ENCODE results near the gene SH3TC1.

Gene SH3TC1

DNA sequence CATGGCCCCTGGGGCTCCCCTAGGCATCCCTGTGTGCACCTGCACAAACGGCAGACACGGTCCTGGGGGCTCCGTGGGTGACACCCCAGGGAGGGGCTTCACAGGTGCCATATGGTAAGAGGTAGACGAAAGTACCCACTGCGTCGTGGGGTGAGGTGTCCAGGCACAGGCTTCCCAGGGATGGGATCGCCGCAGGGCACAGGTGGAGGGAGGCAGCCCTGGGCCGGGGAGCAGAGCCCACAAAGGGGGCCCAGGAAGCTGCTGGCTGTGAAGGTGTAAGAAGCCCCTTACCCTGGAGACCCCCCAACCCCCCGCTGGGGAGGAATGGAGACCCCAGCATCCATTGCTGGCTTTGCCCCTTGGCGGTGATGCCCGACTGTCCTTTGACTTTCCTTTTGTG lies 10.9 kb downstream of the SH3TC1 start:
- FAIRE-seq (no peak), DNase-seq (ENCODE audit: insufficient read length, low spot score) (no peak)

GRCh38 chr4:8210616-8211015 lies 11.5 kb downstream of the SH3TC1 start:
- no peak for TF ChIP-seq CTCF (IDR thresholded peaks at IDR 0.05; ENCODE audit: insufficient read depth, missing control alignments)
- FAIRE-seq, result no peak

More for the DNA sequence above, 10.9 kb downstream of the SH3TC1 start:
- no peak for TF ChIP-seq CTCF (IDR thresholded peaks at IDR 0.05; ENCODE audit: insufficient read depth, missing control alignments)

GRCh38 chr4:8211251-8211650 lies 12.2 kb downstream of the SH3TC1 start:
- DNase-seq (ENCODE audit: insufficient read length, low spot score), result no peak
- FAIRE-seq, result no peak
- TF ChIP-seq CTCF (IDR thresholded peaks at IDR 0.05; ENCODE audit: insufficient read depth, missing control alignments), result no peak

More at GRCh38 chr4:8210616-8211015, 11.5 kb downstream of the SH3TC1 start:
- no peak for DNase-seq (ENCODE audit: insufficient read length, low spot score)

DNA sequence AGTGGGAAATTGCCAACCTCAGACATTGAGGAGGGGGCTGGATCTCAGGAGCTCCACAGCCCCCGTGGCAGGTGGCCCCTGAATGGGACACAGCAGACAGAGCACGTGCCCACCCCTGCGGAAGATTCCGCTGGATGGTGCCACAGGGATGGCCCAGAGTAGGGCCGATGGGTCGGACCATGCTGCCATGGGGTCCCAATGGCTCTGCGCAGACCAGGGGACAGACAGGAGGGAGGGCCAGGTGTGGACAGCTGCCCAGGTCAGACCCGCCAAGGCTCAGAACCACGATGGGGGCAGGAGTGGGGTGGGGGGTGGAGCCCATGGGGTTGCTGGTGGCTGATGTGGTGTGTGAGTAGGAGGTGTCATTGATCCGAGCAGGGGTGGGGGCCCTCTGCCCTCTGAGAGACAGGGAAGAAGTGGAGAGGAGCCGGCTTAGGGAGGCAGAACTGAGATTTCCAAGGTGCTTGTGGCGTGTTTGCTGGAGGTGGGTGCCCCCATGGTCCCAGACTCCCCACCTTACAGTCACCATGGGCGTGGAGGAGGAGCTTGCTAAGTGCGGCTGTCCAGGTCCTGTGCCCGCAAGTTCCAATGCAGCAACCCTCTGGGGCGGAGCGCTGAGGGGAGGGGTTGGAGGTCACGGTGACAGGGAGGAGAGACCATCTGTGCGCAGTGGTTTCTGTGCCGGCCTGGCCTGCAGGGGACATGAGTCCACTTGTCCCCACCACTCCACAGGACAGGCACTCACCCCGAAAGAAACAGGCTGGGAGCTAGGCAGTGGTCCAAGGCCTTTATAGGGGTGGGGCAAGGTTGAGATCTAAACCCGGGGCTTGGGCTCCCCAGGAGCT lies 12.9 kb downstream of the SH3TC1 start:
- no peak for TF ChIP-seq CTCF (IDR thresholded peaks at IDR 0.05; ENCODE audit: insufficient read depth, missing control alignments)
- DNase-seq (ENCODE audit: insufficient read length, low spot score), result no peak
- FAIRE-seq, result no peak

- no peak for DNase-seq (ENCODE audit: insufficient read length, low spot score)
- no peak for TF ChIP-seq CTCF (IDR thresholded peaks at IDR 0.05; ENCODE audit: insufficient read depth, missing control alignments)
- no peak for FAIRE-seq
Measured at GRCh38 chr4:8212622-8213021, 13.5 kb downstream of the SH3TC1 start.

- no peak for TF ChIP-seq CTCF (IDR thresholded peaks at IDR 0.05; ENCODE audit: insufficient read depth, missing control alignments)
- FAIRE-seq, result no peak
- no peak for DNase-seq (ENCODE audit: insufficient read length, low spot score)
Measured at GRCh38 chr4:8213121-8213520, 14.0 kb downstream of the SH3TC1 start.

DNA sequence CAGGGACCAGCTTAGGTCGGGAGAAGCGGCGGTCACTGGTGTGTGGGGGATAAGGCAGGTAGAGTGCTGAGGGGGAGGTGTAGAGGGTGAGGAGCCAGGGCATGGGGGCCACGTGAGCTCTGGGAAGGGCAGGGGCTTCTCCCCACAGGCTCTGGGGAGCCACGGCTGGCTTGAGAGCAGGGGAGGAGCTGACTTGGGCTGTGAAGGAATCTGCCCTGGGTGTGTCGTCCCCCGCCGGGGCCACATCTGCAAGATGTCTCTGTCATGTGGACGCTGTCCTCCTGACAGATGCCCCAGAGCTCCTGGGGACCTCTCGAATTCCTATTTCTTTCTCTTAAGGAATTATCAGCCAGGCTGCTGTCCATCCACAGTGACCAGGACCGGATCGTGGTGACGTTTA lies 15.0 kb downstream of the SH3TC1 start:
- no peak for TF ChIP-seq CTCF (IDR thresholded peaks at IDR 0.05; ENCODE audit: insufficient read depth, missing control alignments)
- no peak for DNase-seq (ENCODE audit: insufficient read length, low spot score)
- no peak for FAIRE-seq
